Measurements from ENCODE around the gene PDE2A. TPM values are rescaled to one million over a fixed set of nuclear protein-coding genes. Genes with fewer than 3 reads are reported as not detected.

Gene PDE2A
- 0.11 and 2.3 TPM in 2 replicates for total RNA-seq (ENCODE audit: low replicate concordance)

- Histone ChIP-seq H3F3A (ENCODE audit: low read depth) (peaks cover 18% of the 10 kb centered on the region), H2AFZ (replicated peaks) (peak within 1 kb of the TSS; percentile 42), H3K4me2 (peak within 1 kb of the TSS; percentile 79), H3K79me2 (ENCODE audit: low read depth) (no peaks in the 10 kb centered on the region), H3K9me3 (ENCODE audit: low read depth) (no peaks in the 10 kb centered on the region), H3K36me3 (no peaks in the 10 kb centered on the region), H4K20me1 (ENCODE audit: low read depth) (peaks cover 47% of the 10 kb centered on the region), H3K9ac (no peak within 1 kb of the TSS), H3K4me3 (peak within 1 kb of the TSS; percentile 40), H3K4me1 (peaks cover 30% of the 10 kb centered on the region), H3K27me3 (peaks cover 63% of the 10 kb centered on the region), H3K27ac (no peak within 1 kb of the TSS)
- no peak within 1 kb of the TSS for H3K27ac Mint-ChIP-seq
- peaks cover 56% of the 10 kb centered on the region for H3K4me1 Mint-ChIP-seq
- no peaks in the 10 kb centered on the region for H3K9me3 Mint-ChIP-seq
- H3K4me3 Mint-ChIP-seq = peak within 1 kb of the TSS; percentile 52
- peak; percentile 65 for DNase-seq (ENCODE audit: low spot score)
- TF ChIP-seq CTCF (IDR thresholded peaks at IDR 0.05) = no peak
- no peak for TF ChIP-seq EZH2phosphoT487 (IDR thresholded peaks at IDR 0.05)
- no peak for TF ChIP-seq EZH2 (IDR thresholded peaks at IDR 0.05)
- H3K36me3 Mint-ChIP-seq = no peaks in the 10 kb centered on the region
- H3K27me3 Mint-ChIP-seq (ENCODE audit: insufficient read depth, low read depth) = peaks cover 38% of the 10 kb centered on the region
Measured at GRCh38 chr11:72673943-72674828, at the start of gene PDE2A. TSS of gene PDE2A (minus strand) at chr11:72674422. CDS start at chr11:72674207, 215 bp downstream.

GRCh38 chr11:72723508-72723907, 49.3 kb upstream of the PDE2A start:
- no peaks in the 10 kb centered on the region for H3K36me3 Mint-ChIP-seq
- Histone ChIP-seq H3K9me3 (ENCODE audit: low read depth) (no peaks in the 10 kb centered on the region), H3K4me2 (no peak overlapping the region), H3F3A (ENCODE audit: low read depth) (no peaks in the 10 kb centered on the region), H3K27me3 (no peaks in the 10 kb centered on the region), H2AFZ (replicated peaks) (no peak overlapping the region), H3K36me3 (no peaks in the 10 kb centered on the region), H3K9ac (no peak overlapping the region), H3K4me1 (no peaks in the 10 kb centered on the region), H3K4me3 (no peak overlapping the region), H3K27ac (no peak overlapping the region), H4K20me1 (ENCODE audit: low read depth) (peaks cover 8% of the 10 kb centered on the region), H3K79me2 (ENCODE audit: low read depth) (peaks cover 9% of the 10 kb centered on the region)
- peaks cover 2% of the 10 kb centered on the region for H3K27me3 Mint-ChIP-seq (ENCODE audit: insufficient read depth, low read depth)
- no peak for DNase-seq (ENCODE audit: low spot score)
- H3K27ac Mint-ChIP-seq = no peak overlapping the region
- H3K4me3 Mint-ChIP-seq = no peak overlapping the region
- no peak for TF ChIP-seq EZH2 (IDR thresholded peaks at IDR 0.05)
- no peak for TF ChIP-seq CTCF (IDR thresholded peaks at IDR 0.05)
- TF ChIP-seq EZH2phosphoT487 (IDR thresholded peaks at IDR 0.05) = no peak
- no peaks in the 10 kb centered on the region for H3K9me3 Mint-ChIP-seq
- H3K4me1 Mint-ChIP-seq = peaks cover 40% of the 10 kb centered on the region

GRCh38 chr11:72722050-72722748, 48.0 kb upstream of the PDE2A start:
- H3K36me3 Mint-ChIP-seq = no peaks in the 10 kb centered on the region
- no peak overlapping the region for H3K4me3 Mint-ChIP-seq
- no peak for TF ChIP-seq CTCF (IDR thresholded peaks at IDR 0.05)
- TF ChIP-seq EZH2phosphoT487 (IDR thresholded peaks at IDR 0.05) = no peak
- no peak for TF ChIP-seq EZH2 (IDR thresholded peaks at IDR 0.05)
- Histone ChIP-seq H4K20me1 (ENCODE audit: low read depth) (peaks cover 8% of the 10 kb centered on the region), H3K9ac (no peak overlapping the region), H3K27ac (no peak overlapping the region), H3K9me3 (ENCODE audit: low read depth) (no peaks in the 10 kb centered on the region), H3F3A (ENCODE audit: low read depth) (no peaks in the 10 kb centered on the region), H3K27me3 (no peaks in the 10 kb centered on the region), H3K79me2 (ENCODE audit: low read depth) (peaks cover 9% of the 10 kb centered on the region), H3K36me3 (no peaks in the 10 kb centered on the region), H3K4me1 (no peaks in the 10 kb centered on the region), H3K4me3 (no peak overlapping the region), H3K4me2 (no peak overlapping the region), H2AFZ (replicated peaks) (no peak overlapping the region)
- peak; percentile 66 for DNase-seq (ENCODE audit: low spot score)
- peak overlapping the region; percentile 78 for H3K27ac Mint-ChIP-seq
- peaks cover 2% of the 10 kb centered on the region for H3K27me3 Mint-ChIP-seq (ENCODE audit: insufficient read depth, low read depth)
- peaks cover 45% of the 10 kb centered on the region for H3K4me1 Mint-ChIP-seq
- H3K9me3 Mint-ChIP-seq = no peaks in the 10 kb centered on the region

All from neural progenitor cell (in vitro differentiated cells).